Left ventricle myocardium inferior (tissue), 1 donor: ENCODE data around the gene CPA4. TPM values are rescaled to one million over a fixed set of nuclear protein-coding genes. Genes with fewer than 3 reads are reported as not detected.

Source experiments
- total RNA-seq: library from RNA; stranded (reverse); fragmentation: NEBNext Ultra II Directional; extraction: Animal tissue kit (Norgen Biotek cat#: 25700); gene quantifications from one replicate; pipeline ENCODE4 v1.2.1, GENCODE V29; 2021
- donor health status: DM: no; HTN: yes; CAD: no; lungs with severe emphysema.

CPA4 gene
- total RNA-seq, 1 donor from 2014 or later: not detected

Other genes starting within 250 kb of the CPA4 start
- 16.5 TPM for gene ZC3HC1, start 241.8 kb upstream of the CPA4 start, total RNA-seq
- gene KLHDC10, start 222.6 kb upstream of the CPA4 start, total RNA-seq: 27.0 TPM
- 9.9 TPM for gene TMEM209, start 87.8 kb upstream of the CPA4 start, total RNA-seq
- gene SSMEM1, start 85.3 kb upstream of the CPA4 start, total RNA-seq: not detected
- gene CPA2, start 26.3 kb upstream of the CPA4 start, total RNA-seq: not detected
- gene CPA5, start 51.7 kb downstream of the CPA4 start, total RNA-seq: not detected
- not detected for gene CPA1, start 87.3 kb downstream of the CPA4 start, total RNA-seq
- 5.8 TPM for gene CEP41, start 147.9 kb downstream of the CPA4 start, total RNA-seq
- gene MEST, start 198.9 kb downstream of the CPA4 start, total RNA-seq: 4.9 TPM